ENCODE measurements around the gene EVI5. TPM values are rescaled to one million over a fixed set of nuclear protein-coding genes. Genes with fewer than 3 reads are reported as not detected.

EVI5 gene
- total RNA-seq, 1 experiment from 2014 or later: 38.2 TPM

GRCh38 chr1:92470216-92470615, 314.7 kb downstream of the EVI5 start:
- Histone ChIP-seq H3K9me3 (ENCODE audit: low read length) (no peaks in the 10 kb centered on the region), H3K4me3 (ENCODE audit: low read length) (no peak overlapping the region), H3K9ac (ENCODE audit: low read length) (no peak overlapping the region), H2AFZ (ENCODE audit: low read length) (no peak overlapping the region), H3K4me2 (ENCODE audit: low read length) (no peak overlapping the region), H3K4me1 (ENCODE audit: insufficient read depth, low read length) (no peaks in the 10 kb centered on the region), H3K79me2 (ENCODE audit: low read length) (no peaks in the 10 kb centered on the region), H3K9me2 (replicated peaks; ENCODE audit: low read length) (no peaks in the 10 kb centered on the region), H4K20me1 (ENCODE audit: low read length) (no peaks in the 10 kb centered on the region), H3K27me3 (ENCODE audit: low read length) (no peaks in the 10 kb centered on the region), H3K27ac (ENCODE audit: low read length) (no peak overlapping the region), H3K36me3 (ENCODE audit: low read depth, low read length) (no peaks in the 10 kb centered on the region), H3F3A (ENCODE audit: low read length, unreplicated experiment) (no peaks in the 10 kb centered on the region)
- ChIA-PET POLR2A (ENCODE audit: unreplicated experiment) (no interaction called here), CTCF (no interaction called here)
- no peak for DNase-seq
- no peak for ATAC-seq
- TF ChIP-seq EZH2 (IDR thresholded peaks at IDR 0.05; ENCODE audit: low read length, unreplicated experiment) (no peak), EZH2phosphoT487 (IDR thresholded peaks at IDR 0.05; ENCODE audit: borderline replicate concordance, low read length) (no peak), CTCF (conservative IDR thresholded peaks at IDR 0.05; ENCODE audit: low read depth, low read length) (no peak)
- intact Hi-C loops (cut with micrococcal nuclease): no loop called here
- no TSS peak for BruUV-seq (replicated peaks)

DNA sequence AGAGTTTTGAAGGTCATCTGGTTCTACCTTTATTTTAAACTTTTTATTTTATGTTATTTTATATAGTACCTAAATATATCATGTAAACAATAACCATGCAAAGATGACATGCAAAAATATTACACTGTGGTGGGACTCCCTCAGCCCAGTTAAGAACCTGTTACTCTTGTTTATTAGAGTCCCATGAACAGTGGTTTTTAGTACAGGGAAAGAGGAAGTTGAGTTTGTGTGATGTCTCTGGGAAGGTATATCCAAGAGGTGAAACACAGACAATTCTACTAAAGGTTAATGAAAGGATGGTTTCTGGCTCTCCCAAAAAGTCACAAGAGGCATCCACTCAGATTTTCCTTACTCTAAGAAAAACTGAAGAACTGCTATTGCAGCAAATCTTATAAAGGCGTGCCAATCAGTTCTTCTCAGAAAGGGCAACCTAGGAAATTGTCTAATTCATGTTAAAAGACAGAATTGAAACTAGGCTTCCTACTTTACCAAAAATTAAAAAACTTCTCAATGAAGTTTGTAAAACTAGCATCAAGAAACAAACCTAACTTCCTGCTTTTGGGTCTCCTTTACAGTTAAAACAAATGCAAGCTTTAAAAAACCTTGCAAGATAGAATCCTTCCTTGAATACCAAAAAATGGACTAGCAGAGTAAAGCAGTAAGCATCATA, 318.1 kb downstream of the EVI5 start:
- no peak for TF ChIP-seq EZH2phosphoT487 (IDR thresholded peaks at IDR 0.05; ENCODE audit: borderline replicate concordance, low read length)
- TF ChIP-seq CTCF (conservative IDR thresholded peaks at IDR 0.05; ENCODE audit: low read depth, low read length): no peak
- TF ChIP-seq EZH2 (IDR thresholded peaks at IDR 0.05; ENCODE audit: low read length, unreplicated experiment): no peak
- H3K9me2 ChIP-seq (replicated peaks; ENCODE audit: low read length): no peaks in the 10 kb centered on the region
- H3F3A ChIP-seq (ENCODE audit: low read length, unreplicated experiment): no peaks in the 10 kb centered on the region
- H3K9me3 ChIP-seq (ENCODE audit: low read length): no peaks in the 10 kb centered on the region
- H3K4me1 ChIP-seq (ENCODE audit: insufficient read depth, low read length): no peaks in the 10 kb centered on the region
- ChIA-PET POLR2A (ENCODE audit: unreplicated experiment) (no interaction called here), CTCF (no interaction called here)
- DNase-seq: no peak
- no peak overlapping the region for H3K4me2 ChIP-seq (ENCODE audit: low read length)
- H3K9ac ChIP-seq (ENCODE audit: low read length): no peak overlapping the region
- no peak overlapping the region for H3K27ac ChIP-seq (ENCODE audit: low read length)
- intact Hi-C loops (cut with micrococcal nuclease): no loop called here
- no peaks in the 10 kb centered on the region for H3K36me3 ChIP-seq (ENCODE audit: low read depth, low read length)
- H3K27me3 ChIP-seq (ENCODE audit: low read length): no peaks in the 10 kb centered on the region
- BruUV-seq (replicated peaks): no TSS peak
- H3K79me2 ChIP-seq (ENCODE audit: low read length): no peaks in the 10 kb centered on the region
- no peak overlapping the region for H3K4me3 ChIP-seq (ENCODE audit: low read length)
- no peak overlapping the region for H2AFZ ChIP-seq (ENCODE audit: low read length)
- no peaks in the 10 kb centered on the region for H4K20me1 ChIP-seq (ENCODE audit: low read length)
- no peak for ATAC-seq

DNA sequence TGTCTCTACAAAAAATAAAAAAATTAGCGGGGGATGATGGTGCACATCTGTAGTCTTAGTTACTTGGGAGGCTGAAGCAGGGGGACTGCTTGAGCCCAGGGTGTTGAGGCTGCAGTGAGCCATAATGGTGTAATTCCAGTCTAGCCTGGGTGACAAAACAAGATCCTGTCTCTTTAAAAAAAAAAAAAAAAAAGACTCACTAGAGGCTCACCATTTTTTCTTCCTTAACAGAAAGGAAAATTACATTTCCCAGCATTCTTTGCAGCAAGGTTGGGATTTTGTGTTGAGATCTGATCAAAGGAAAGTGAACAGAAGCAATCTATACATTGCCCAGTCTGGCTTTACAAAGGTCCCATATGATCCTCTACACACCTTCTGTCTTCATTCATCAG, 319.7 kb downstream of the EVI5 start:
- H3K4me2 ChIP-seq (ENCODE audit: low read length): no peak overlapping the region
- no peak overlapping the region for H3K9ac ChIP-seq (ENCODE audit: low read length)
- DNase-seq (no peak), ATAC-seq (no peak)
- no peaks in the 10 kb centered on the region for H3K79me2 ChIP-seq (ENCODE audit: low read length)
- ChIA-PET POLR2A (ENCODE audit: unreplicated experiment) (no interaction called here), CTCF (no interaction called here)
- no peak for TF ChIP-seq EZH2phosphoT487 (IDR thresholded peaks at IDR 0.05; ENCODE audit: borderline replicate concordance, low read length)
- no peak for TF ChIP-seq EZH2 (IDR thresholded peaks at IDR 0.05; ENCODE audit: low read length, unreplicated experiment)
- no peak for TF ChIP-seq CTCF (conservative IDR thresholded peaks at IDR 0.05; ENCODE audit: low read depth, low read length)
- no peaks in the 10 kb centered on the region for H3K9me2 ChIP-seq (replicated peaks; ENCODE audit: low read length)
- no peak overlapping the region for H2AFZ ChIP-seq (ENCODE audit: low read length)
- no peaks in the 10 kb centered on the region for H4K20me1 ChIP-seq (ENCODE audit: low read length)
- H3K9me3 ChIP-seq (ENCODE audit: low read length): no peaks in the 10 kb centered on the region
- no TSS peak for BruUV-seq (replicated peaks)
- no peak overlapping the region for H3K4me3 ChIP-seq (ENCODE audit: low read length)
- intact Hi-C loops (cut with micrococcal nuclease): no loop called here
- H3K4me1 ChIP-seq (ENCODE audit: insufficient read depth, low read length): no peaks in the 10 kb centered on the region
- H3K27ac ChIP-seq (ENCODE audit: low read length): no peak overlapping the region
- no peaks in the 10 kb centered on the region for H3K36me3 ChIP-seq (ENCODE audit: low read depth, low read length)
- no peaks in the 10 kb centered on the region for H3F3A ChIP-seq (ENCODE audit: low read length, unreplicated experiment)
- no peaks in the 10 kb centered on the region for H3K27me3 ChIP-seq (ENCODE audit: low read length)

All from PC-3 (cell line).